Heart left ventricle (tissue), 13 donors: Measurements from ENCODE around the gene WASF3.

ENCODE experiments used
- POLR2A ChIP-seq, 2 donors: fragments of 450-650 bp; IDR thresholded peaks; one replicate each; pipeline ENCODE4 v1.6.1; 2017; ENCODE audit warnings: antibody characterized with exemption in 2 of 2, mild to moderate bottlenecking in 2 of 2, moderate library complexity in 2 of 2
- TF ChIP-seq, protein P1 (sequence below), 12 donors: fragments of 200-600 bp; sonication (generic) in 4 of 12; IDR thresholded peaks; one replicate each; pipeline versions ENCODE4 v1.5.0 to v1.8.0; 2018 to 2022; ENCODE audit warnings: antibody characterized with exemption in 12 of 12, mild to moderate bottlenecking in 5 of 12
- donor health status: ischemic (EF 13 %, LVEDD 7.1; RV severe dilation, severe dysfunction).
- donor health status: DM: no; HTN: yes; CAD: no.
- donor health status: DM: no; HTN: no; CAD: no.
- donor health status: ischemic (EF 25% LVEDD 6.9; RV normal size, moderate dysfunction).
- donor health status: ischemic (EF 25% LVEDD 5.7; RV mildly dilated, moderate dysfunction).
- donor health status: ischemic (EF 35%, LVEDD 5.7; RV mildly dilated, moderate dysfunction).
- donor health status: nonischemic (EF 11% LVEDD 7.7; RV severe dilation, severe dysfunction).
- donor health status: DM: yes; HTN: yes; CAD: no.
- donor health status: PGD.
- donor health status: ischemic (EF 29% LVEDD 5.4; RV normal size, mild dysfunction).
- donor health status: nonischemic (EF 23%, LVEDD 6.1; RV moderate dilation, normal function).

- TF ChIP-seq, protein P1, sequence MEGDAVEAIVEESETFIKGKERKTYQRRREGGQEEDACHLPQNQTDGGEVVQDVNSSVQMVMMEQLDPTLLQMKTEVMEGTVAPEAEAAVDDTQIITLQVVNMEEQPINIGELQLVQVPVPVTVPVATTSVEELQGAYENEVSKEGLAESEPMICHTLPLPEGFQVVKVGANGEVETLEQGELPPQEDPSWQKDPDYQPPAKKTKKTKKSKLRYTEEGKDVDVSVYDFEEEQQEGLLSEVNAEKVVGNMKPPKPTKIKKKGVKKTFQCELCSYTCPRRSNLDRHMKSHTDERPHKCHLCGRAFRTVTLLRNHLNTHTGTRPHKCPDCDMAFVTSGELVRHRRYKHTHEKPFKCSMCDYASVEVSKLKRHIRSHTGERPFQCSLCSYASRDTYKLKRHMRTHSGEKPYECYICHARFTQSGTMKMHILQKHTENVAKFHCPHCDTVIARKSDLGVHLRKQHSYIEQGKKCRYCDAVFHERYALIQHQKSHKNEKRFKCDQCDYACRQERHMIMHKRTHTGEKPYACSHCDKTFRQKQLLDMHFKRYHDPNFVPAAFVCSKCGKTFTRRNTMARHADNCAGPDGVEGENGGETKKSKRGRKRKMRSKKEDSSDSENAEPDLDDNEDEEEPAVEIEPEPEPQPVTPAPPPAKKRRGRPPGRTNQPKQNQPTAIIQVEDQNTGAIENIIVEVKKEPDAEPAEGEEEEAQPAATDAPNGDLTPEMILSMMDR (IDR thresholded peaks at IDR 0.05) = no peak
- TF ChIP-seq POLR2A (IDR thresholded peaks at IDR 0.05) = no peak
Observed at GRCh38 chr13:26548205-26548765, 9.2 kb upstream of the WASF3 start.
